Embryonic facial prominence (tissue), 1 donor: ENCODE measurements around the gene TPCN1.

Experiments
- DNase-seq: peaks from one replicate; pipeline ENCODE4 v3.0.0-alpha.2; 2016; ENCODE audit errors: extremely low spot score

TPCN1 gene

GRCh38 chr12:113226696-113227568 lies 5.7 kb downstream of the TPCN1 start:
- no peak for DNase-seq

GRCh38 chr12:113227686-113228391 lies 6.6 kb downstream of the TPCN1 start:
- no peak for DNase-seq

GRCh38 chr12:113228394-113229028 lies 7.2 kb downstream of the TPCN1 start:
- no peak for DNase-seq

GRCh38 chr12:113230315-113231234 lies 9.3 kb downstream of the TPCN1 start:
- DNase-seq = no peak

- no peak for DNase-seq
Measured at GRCh38 chr12:113231235-113232088, 10.2 kb downstream of the TPCN1 start.

- DNase-seq = no peak
Measured at GRCh38 chr12:113232089-113232839, 11.0 kb downstream of the TPCN1 start.

GRCh38 chr12:113232840-113233585 lies 11.7 kb downstream of the TPCN1 start:
- no peak for DNase-seq

- no peak for DNase-seq
Measured at GRCh38 chr12:113233967-113234366, 12.7 kb downstream of the TPCN1 start.

- DNase-seq = no peak
Measured at GRCh38 chr12:113234483-113234882, 13.2 kb downstream of the TPCN1 start.

- no peak for DNase-seq
Measured at GRCh38 chr12:113235976-113236375, 14.7 kb downstream of the TPCN1 start.

- DNase-seq = no peak
Measured at GRCh38 chr12:113236539-113237399, 15.5 kb downstream of the TPCN1 start.

GRCh38 chr12:113237748-113238147 lies 16.5 kb downstream of the TPCN1 start:
- DNase-seq = no peak

- DNase-seq = no peak
Measured at GRCh38 chr12:113238309-113238708, 17.0 kb downstream of the TPCN1 start.

- DNase-seq = no peak
Measured at GRCh38 chr12:113239288-113239771, 18.1 kb downstream of the TPCN1 start.

- DNase-seq = no peak
Measured at GRCh38 chr12:113239811-113240331, 18.6 kb downstream of the TPCN1 start.

- DNase-seq = no peak
Measured at GRCh38 chr12:113240395-113240794, 19.1 kb downstream of the TPCN1 start.

GRCh38 chr12:113241191-113242025 lies 20.1 kb downstream of the TPCN1 start:
- no peak for DNase-seq
